ENCODE results near the gene PHLPP1. TPM values are rescaled to one million over a fixed set of nuclear protein-coding genes. Genes with fewer than 3 reads are reported as not detected.

The PHLPP1 gene
- total and polyA plus RNA-seq, 9 donors: 4.4 to 15.9 (median 12.0) TPM

- Histone ChIP-seq H3K36me3 (no peaks in the 10 kb centered on the region), H3K27ac (no peak overlapping the region), H3K4me1 (ENCODE audit: insufficient read depth) (peaks cover 4% of the 10 kb centered on the region), H3K27me3 (no peaks in the 10 kb centered on the region), H3K4me3 (no peak overlapping the region), H3K9me3 (no peaks in the 10 kb centered on the region)
- no peak for TF ChIP-seq CTCF (IDR thresholded peaks at IDR 0.05)
- TF ChIP-seq EP300 (IDR thresholded peaks at IDR 0.05): no peak
- DNase-seq: no peak
- WGBS, 3 donors: 42 to 49% (median 49%) methylated on average over 7 of the region's 7 CpGs
- intact Hi-C loops (cut with DNase I): loop anchor here in 1 of 4 donors (10.0 kb wide), 1 partner anchor 66 kb away; no protein-coding TSS in a partner anchor
These were observed 75.8 kb downstream of the PHLPP1 start for GRCh38 chr18:62790871-62791772.

- no peak for DNase-seq
- H3K4me3 ChIP-seq: no peak overlapping the region
- 57 to 69% (median 61%) methylated on average over 1 of the region's 1 CpG for WGBS, 3 donors
- TF ChIP-seq POLR2A (IDR thresholded peaks at IDR 0.05) (no peak), EP300 (IDR thresholded peaks at IDR 0.05) (no peak), CTCF (IDR thresholded peaks at IDR 0.05) (no peak)
- no peak overlapping the region for H3K27ac ChIP-seq
- intact Hi-C loops (cut with DNase I): loop anchor here in 1 of 4 donors (10.0 kb wide), 1 partner anchor 67 kb away; no protein-coding TSS in a partner anchor
- H3K4me1 ChIP-seq (ENCODE audit: insufficient read depth): peaks cover 4% of the 10 kb centered on the region
- no peaks in the 10 kb centered on the region for H3K36me3 ChIP-seq
- no peaks in the 10 kb centered on the region for H3K27me3 ChIP-seq
- H3K9me3 ChIP-seq: no peaks in the 10 kb centered on the region
These were observed 76.7 kb downstream of the PHLPP1 start for GRCh38 chr18:62792016-62792415.

GRCh38 chr18:62795813-62796212 is 80.5 kb downstream of the PHLPP1 start:
- no peak for DNase-seq
- peaks cover under 1% of the 10 kb centered on the region for H3K4me1 ChIP-seq (ENCODE audit: insufficient read depth)
- TF ChIP-seq POLR2A (IDR thresholded peaks at IDR 0.05): no peak
- no peak for TF ChIP-seq CTCF (IDR thresholded peaks at IDR 0.05)
- TF ChIP-seq EP300 (IDR thresholded peaks at IDR 0.05): no peak
- intact Hi-C loops (cut with DNase I): loop anchor here in 1 of 4 donors (10.0 kb wide), 1 partner anchor 71 kb away; no protein-coding TSS in a partner anchor
- no peaks in the 10 kb centered on the region for H3K27me3 ChIP-seq
- H3K9me3 ChIP-seq: no peaks in the 10 kb centered on the region
- no peak overlapping the region for H3K27ac ChIP-seq
- H3K36me3 ChIP-seq: no peaks in the 10 kb centered on the region
- no peak overlapping the region for H3K4me3 ChIP-seq
- WGBS, 3 donors: 80 to 96% (median 96%) methylated on average over 3 of the region's 3 CpGs

DNA sequence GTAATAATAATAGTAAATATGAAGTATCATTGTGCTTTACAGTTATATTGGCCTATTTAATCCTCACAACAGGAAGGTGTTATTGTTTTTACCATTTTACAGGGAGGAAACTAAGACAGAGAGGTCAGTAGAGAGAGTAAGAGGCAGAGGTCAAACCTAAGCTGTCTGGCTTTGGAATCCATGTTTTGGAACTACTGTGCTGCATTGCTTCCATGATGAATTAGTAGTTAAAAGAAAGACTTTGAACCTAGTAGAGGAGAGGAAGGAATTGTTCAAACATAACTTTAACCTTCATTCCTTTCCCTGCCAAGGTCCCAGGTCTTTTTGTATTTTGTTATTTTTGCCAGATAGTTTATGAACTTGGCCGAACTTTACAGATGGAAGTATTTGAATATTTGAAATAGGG is 80.9 kb downstream of the PHLPP1 start:
- H3K27me3 ChIP-seq: no peaks in the 10 kb centered on the region
- 20 to 57% (median 30%) methylated on average over 1 of the region's 1 CpG for WGBS, 3 donors
- H3K9me3 ChIP-seq: no peaks in the 10 kb centered on the region
- no peaks in the 10 kb centered on the region for H3K36me3 ChIP-seq
- intact Hi-C loops (cut with DNase I): loop anchor here in 1 of 4 donors (10.0 kb wide), 1 partner anchor 71 kb away; no protein-coding TSS in a partner anchor
- no peak overlapping the region for H3K27ac ChIP-seq
- TF ChIP-seq POLR2A (IDR thresholded peaks at IDR 0.05): no peak
- no peak for TF ChIP-seq EP300 (IDR thresholded peaks at IDR 0.05)
- no peak for TF ChIP-seq CTCF (IDR thresholded peaks at IDR 0.05)
- no peaks in the 10 kb centered on the region for H3K4me1 ChIP-seq (ENCODE audit: insufficient read depth)
- no peak overlapping the region for H3K4me3 ChIP-seq
- DNase-seq: no peak

Data from ovary (tissue), 9 donors.